WTC11 (cell line): ENCODE measurements around the gene CD300E. TPM values are rescaled to one million over a fixed set of nuclear protein-coding genes. Genes with fewer than 3 reads are reported as not detected.

Experiments used
- ATAC-seq: fragments of 200-7000 bp; cut with Tn5 transposase; 2 replicates; pipeline ENCODE4 v1.10.0; 2021; ENCODE audit warnings: mild to moderate bottlenecking, moderate library complexity
- CTCF ChIA-PET: fragments of 300-600 bp; sonication (Branson Sonifier 250); formaldehyde crosslinking; loops from one replicate; lab custom pipeline; 2021; ENCODE audit warnings: antibody characterized with exemption; lab: Charles Lee
- POLR2A ChIA-PET: fragments of 350-600 bp; sonication (Branson Sonifier 250); formaldehyde crosslinking; loops from one replicate; lab custom pipeline; 2021; ENCODE audit warnings: antibody characterized with exemption; lab: Charles Lee
- DNase-seq: peaks from one replicate; pipeline ENCODE4 v3.0.0; 2021; ENCODE audit warnings: low spot score
- H3K27ac Mint-ChIP-seq: 2 replicates; pipeline ENCODE4 v1.8.0; 2021; ENCODE audit warnings: mixed read lengths
- H3K27me3 Mint-ChIP-seq: 2 replicates; pipeline ENCODE4 v1.8.0; 2021; ENCODE audit warnings: low read depth, mild to moderate bottlenecking, moderate library complexity, mixed read lengths
- H3K36me3 Mint-ChIP-seq: 2 replicates; pipeline ENCODE4 v1.8.0; 2021; ENCODE audit warnings: mixed read lengths
- H3K4me1 Mint-ChIP-seq: 2 replicates; pipeline ENCODE4 v1.8.0; 2022; ENCODE audit warnings: mixed read lengths
- H3K4me3 Mint-ChIP-seq: 2 replicates; pipeline ENCODE4 v1.8.0; 2021; ENCODE audit warnings: mild to moderate bottlenecking, moderate library complexity, mixed read lengths
- H3K9me3 Mint-ChIP-seq: 2 replicates; pipeline ENCODE4 v1.8.0; 2021; ENCODE audit warnings: mixed read lengths
- CBFB ChIP-seq: sonication (generic); formaldehyde crosslinking; IDR thresholded peaks from 2 replicates; pipeline ENCODE4 v1.8.1; 2022; ENCODE audit warnings: mild to moderate bottlenecking, low read depth, missing genetic modification reagents
- CREM ChIP-seq: sonication (generic); formaldehyde crosslinking; IDR thresholded peaks from 2 replicates; pipeline ENCODE4 v1.8.1; 2022; ENCODE audit warnings: mild to moderate bottlenecking, missing genetic modification reagents, moderate library complexity
- GTF2I ChIP-seq: fragments of 250-450 bp; sonication (Bioruptor Pico); conservative IDR thresholded peaks from 2 replicates; pipeline ENCODE4 v1.4.0; 2021; ENCODE audit warnings: mild to moderate bottlenecking
- NFYB ChIP-seq: sonication (generic); formaldehyde crosslinking; conservative IDR thresholded peaks from 2 replicates; pipeline ENCODE4 v1.8.0; 2022; ENCODE audit warnings: low read depth, missing genetic modification reagents
- NR2C2 ChIP-seq: sonication (generic); formaldehyde crosslinking; IDR thresholded peaks from 2 replicates; pipeline ENCODE4 v1.8.0; 2022; ENCODE audit warnings: mild to moderate bottlenecking, missing genetic modification reagents
- OVOL2 ChIP-seq: fragments of 250-450 bp; sonication (Bioruptor Pico); IDR thresholded peaks from 2 replicates; pipeline ENCODE4 v1.9.0; 2021; ENCODE audit warnings: mild to moderate bottlenecking, borderline replicate concordance
- RELA ChIP-seq: sonication (generic); formaldehyde crosslinking; IDR thresholded peaks from 2 replicates; pipeline ENCODE4 v1.8.1; 2022; ENCODE audit warnings: missing genetic modification reagents, mild to moderate bottlenecking, borderline replicate concordance
- SOX15 ChIP-seq: fragments of 250-450 bp; sonication (Bioruptor Pico); IDR thresholded peaks from 2 replicates; pipeline ENCODE4 v1.9.0; 2021; ENCODE audit warnings: mild to moderate bottlenecking
- SP1 ChIP-seq: sonication (generic); formaldehyde crosslinking; conservative IDR thresholded peaks from 2 replicates; pipeline ENCODE4 v1.8.1; 2022; ENCODE audit warnings: missing genetic modification reagents
- STAT6 ChIP-seq: sonication (generic); formaldehyde crosslinking; conservative IDR thresholded peaks from 2 replicates; pipeline ENCODE4 v1.8.1; 2023; ENCODE audit warnings: mild to moderate bottlenecking, low read depth, missing genetic modification reagents, moderate library complexity
- TEAD4 ChIP-seq: sonication (generic); formaldehyde crosslinking; IDR thresholded peaks from 2 replicates; pipeline ENCODE4 v1.8.0; 2022; ENCODE audit warnings: mild to moderate bottlenecking, missing genetic modification reagents
- ZBTB21 ChIP-seq: sonication (generic); formaldehyde crosslinking; IDR thresholded peaks from 2 replicates; pipeline ENCODE4 v1.8.1; 2023; ENCODE audit warnings: mild to moderate bottlenecking, missing genetic modification reagents, borderline replicate concordance
- ZMAT4 ChIP-seq: fragments of 250-450 bp; sonication (Bioruptor Pico); IDR thresholded peaks from 2 replicates; pipeline ENCODE4 v1.9.0; 2021; ENCODE audit warnings: mild to moderate bottlenecking
- ZNF317 ChIP-seq: sonication (generic); formaldehyde crosslinking; IDR thresholded peaks from 2 replicates; pipeline ENCODE4 v1.8.1; 2023; ENCODE audit warnings: low read depth, mild to moderate bottlenecking, moderate library complexity, missing genetic modification reagents, borderline replicate concordance
- ZNF532 ChIP-seq: fragments of 250-450 bp; sonication (Bioruptor Pico); IDR thresholded peaks from 2 replicates; pipeline ENCODE4 v1.9.0; 2021; ENCODE audit warnings: mild to moderate bottlenecking, borderline replicate concordance
- ZNF671 ChIP-seq: fragments of 250-450 bp; sonication (Bioruptor Pico); IDR thresholded peaks from 2 replicates; pipeline ENCODE4 v1.8.0; 2021; ENCODE audit warnings: mild to moderate bottlenecking
- total RNA-seq: library from RNA; stranded (reverse); gene quantifications from 3 replicates; pipeline ENCODE4 v1.2.3, GENCODE V29; 2021
- TF ChIP-seq, protein P1 (sequence below): sonication (generic); formaldehyde crosslinking; IDR thresholded peaks from 2 replicates; pipeline ENCODE4 v1.8.1; 2022; ENCODE audit warnings: mild to moderate bottlenecking, moderate library complexity, missing genetic modification reagents
- TF ChIP-seq, protein P2 (sequence below): sonication (generic); formaldehyde crosslinking; IDR thresholded peaks from 2 replicates; pipeline ENCODE4 v1.8.1; 2023; ENCODE audit warnings: mild to moderate bottlenecking, missing genetic modification reagents, moderate library complexity

CD300E gene
- total RNA-seq, 1 experiment from 2014 or later: not detected

GRCh38 chr17:74647871-74648672 is 24.5 kb upstream of the CD300E start:
- H3K9me3 Mint-ChIP-seq: no peaks in the 10 kb centered on the region
- POLR2A ChIA-PET: interaction anchor here (0.5 kb wide), 1 partner anchor 11 kb away, joined by 3 read pairs; no protein-coding TSS in a partner anchor
- DNase-seq: no peak
- no peak overlapping the region for H3K27ac Mint-ChIP-seq
- no peaks in the 10 kb centered on the region for H3K36me3 Mint-ChIP-seq
- peaks cover 5% of the 10 kb centered on the region for H3K4me1 Mint-ChIP-seq
- CTCF ChIA-PET: interaction anchor here (0.5 to 3.4 kb wide), 8 partner anchors 9 to 516 kb away, joined by 3 to 21 read pairs (median 3); partner anchors contain the start of gene RAB37
- TF ChIP-seq CREM (CRISPR knock-in tag) (no peak), NR2C2 (CRISPR knock-in tag) (no peak), SOX15 (no peak), ZNF317 (CRISPR knock-in tag) (no peak), CBFB (CRISPR knock-in tag) (no peak), STAT6 (no peak), ZBTB21 (CRISPR knock-in tag) (no peak), OVOL2 (CRISPR knock-in tag) (no peak), GTF2I (no peak), NFYB (CRISPR knock-in tag) (no peak), RELA (CRISPR knock-in tag) (no peak), ZNF532 (CRISPR knock-in tag) (no peak), SP1 (CRISPR knock-in tag) (no peak), ZMAT4 (CRISPR knock-in tag) (no peak), ZNF671 (CRISPR knock-in tag) (no peak), TEAD4 (CRISPR knock-in tag) (no peak)
- TF ChIP-seq, protein P1, sequence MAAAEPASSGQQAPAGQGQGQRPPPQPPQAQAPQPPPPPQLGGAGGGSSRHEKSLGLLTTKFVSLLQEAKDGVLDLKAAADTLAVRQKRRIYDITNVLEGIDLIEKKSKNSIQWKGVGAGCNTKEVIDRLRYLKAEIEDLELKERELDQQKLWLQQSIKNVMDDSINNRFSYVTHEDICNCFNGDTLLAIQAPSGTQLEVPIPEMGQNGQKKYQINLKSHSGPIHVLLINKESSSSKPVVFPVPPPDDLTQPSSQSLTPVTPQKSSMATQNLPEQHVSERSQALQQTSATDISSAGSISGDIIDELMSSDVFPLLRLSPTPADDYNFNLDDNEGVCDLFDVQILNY (CRISPR knock-in tag): no peak
- TF ChIP-seq, protein P2, sequence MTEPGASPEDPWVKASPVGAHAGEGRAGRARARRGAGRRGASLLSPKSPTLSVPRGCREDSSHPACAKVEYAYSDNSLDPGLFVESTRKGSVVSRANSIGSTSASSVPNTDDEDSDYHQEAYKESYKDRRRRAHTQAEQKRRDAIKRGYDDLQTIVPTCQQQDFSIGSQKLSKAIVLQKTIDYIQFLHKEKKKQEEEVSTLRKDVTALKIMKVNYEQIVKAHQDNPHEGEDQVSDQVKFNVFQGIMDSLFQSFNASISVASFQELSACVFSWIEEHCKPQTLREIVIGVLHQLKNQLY (CRISPR knock-in tag): no peak
- ATAC-seq: no peak
- peaks cover 35% of the 10 kb centered on the region for H3K27me3 Mint-ChIP-seq
- H3K4me3 Mint-ChIP-seq: no peak overlapping the region
